Measurements from ENCODE around the gene PRCP.

Gene PRCP

DNA sequence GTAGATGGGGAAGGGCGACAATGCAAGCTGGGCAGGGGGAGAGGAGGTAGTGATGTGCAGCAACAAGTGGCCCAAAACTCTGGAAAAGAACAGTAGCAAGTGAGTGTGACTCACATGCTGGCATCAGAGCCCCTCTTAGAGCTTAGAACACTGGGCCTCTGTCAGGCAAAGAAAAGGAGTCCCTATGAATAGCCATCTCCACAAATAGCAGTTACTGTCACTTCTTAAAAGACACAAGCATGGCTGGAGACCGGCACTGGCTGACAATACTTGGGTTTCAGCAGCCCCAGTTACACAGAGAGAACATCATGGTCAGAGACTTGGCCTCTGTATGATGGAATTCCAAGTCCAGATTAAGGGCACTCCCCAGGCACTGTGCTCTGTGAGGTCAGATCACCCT lies 58.2 kb downstream of the PRCP start:
- TF ChIP-seq CTCF (IDR thresholded peaks at IDR 0.05; ENCODE audit: extremely low read depth, missing control alignments) = no peak
- DNase-seq (ENCODE audit: low spot score) = no peak

DNA sequence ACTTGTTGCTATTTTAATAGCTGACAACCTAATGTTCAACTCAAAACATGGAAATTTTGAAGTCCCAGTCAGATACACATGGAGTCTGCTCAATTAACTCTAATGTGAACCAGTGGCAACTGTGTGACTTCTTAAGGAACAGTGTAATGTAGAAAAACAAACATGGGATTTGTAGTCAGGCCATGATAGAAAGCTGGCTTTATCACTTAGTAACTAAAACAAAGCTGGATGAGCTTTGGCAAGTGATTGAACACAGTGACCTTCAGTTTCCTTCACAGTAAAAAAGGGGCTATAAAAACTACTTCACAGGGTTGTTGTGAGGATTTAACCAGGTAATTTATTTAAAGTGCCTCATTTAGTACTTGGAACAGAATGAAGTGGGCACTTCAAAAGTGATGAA lies 62.6 kb downstream of the PRCP start:
- no peak for DNase-seq (ENCODE audit: low spot score)
- TF ChIP-seq CTCF (IDR thresholded peaks at IDR 0.05; ENCODE audit: extremely low read depth, missing control alignments) = no peak

GRCh38 chr11:82832983-82833382 lies 67.2 kb downstream of the PRCP start:
- TF ChIP-seq CTCF (IDR thresholded peaks at IDR 0.05; ENCODE audit: extremely low read depth, missing control alignments) = no peak
- DNase-seq (ENCODE audit: low spot score) = no peak

GRCh38 chr11:82831364-82831763 lies 68.9 kb downstream of the PRCP start:
- DNase-seq (ENCODE audit: low spot score) = no peak
- no peak for TF ChIP-seq CTCF (IDR thresholded peaks at IDR 0.05; ENCODE audit: extremely low read depth, missing control alignments)

GRCh38 chr11:82830746-82831145 lies 69.5 kb downstream of the PRCP start:
- no peak for TF ChIP-seq CTCF (IDR thresholded peaks at IDR 0.05; ENCODE audit: extremely low read depth, missing control alignments)
- DNase-seq (ENCODE audit: low spot score) = no peak

DNA sequence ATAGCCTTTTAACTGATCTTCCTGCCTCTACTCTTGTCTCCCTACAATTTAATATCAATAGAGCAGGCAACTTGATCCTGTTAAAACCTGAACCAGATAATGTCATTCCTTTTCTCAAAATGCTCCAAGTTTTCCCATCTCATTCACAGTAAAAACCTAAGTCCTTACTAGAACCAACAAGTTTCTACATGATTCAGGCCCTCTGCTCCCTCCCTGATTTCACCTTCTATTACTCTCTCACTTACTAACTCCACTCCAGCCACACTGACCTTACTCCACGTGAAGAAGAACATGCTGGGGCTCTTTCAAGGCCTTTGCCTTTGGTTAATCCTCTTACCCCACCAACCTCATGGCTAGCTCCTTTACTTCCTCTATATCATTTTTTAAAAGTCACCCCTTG lies 71.1 kb downstream of the PRCP start:
- DNase-seq (ENCODE audit: low spot score) = no peak
- no peak for TF ChIP-seq CTCF (IDR thresholded peaks at IDR 0.05; ENCODE audit: extremely low read depth, missing control alignments)

- DNase-seq (ENCODE audit: low spot score) = no peak
- no peak for TF ChIP-seq CTCF (IDR thresholded peaks at IDR 0.05; ENCODE audit: extremely low read depth, missing control alignments)
These were observed 71.8 kb downstream of the PRCP start for GRCh38 chr11:82828472-82828871.

All from GM20000 (cell line).